KMS-11 (cell line): Measurements from ENCODE around the gene CDKN3.
"Not testable (repeated sequence)": the region's sequence is repeated elsewhere in the genome, so short reads cannot be mapped to it uniquely, and the experiment has no call there.

Experiments
- H2AFZ ChIP-seq: fragments of 200-600 bp; sonication (generic); 2 replicates; pipeline ENCODE4 v1.6.1; 2016; ENCODE audit warnings: antibody characterized with exemption, mixed run types, low read depth
- H3K27ac ChIP-seq: fragments of 200-600 bp; sonication (generic); 2 replicates; pipeline ENCODE4 v1.6.1; 2016; ENCODE audit warnings: mild to moderate bottlenecking, mixed run types
- H3K27me3 ChIP-seq: fragments of 200-600 bp; sonication (generic); 2 replicates; pipeline ENCODE4 v1.6.1; 2017; ENCODE audit warnings: mild to moderate bottlenecking, low read depth, mixed run types, moderate library complexity; ENCODE audit not compliant: insufficient read depth
- H3K36me3 ChIP-seq: fragments of 200-600 bp; sonication (generic); 2 replicates; pipeline ENCODE4 v1.6.1; 2017; ENCODE audit warnings: mild to moderate bottlenecking, mixed run types; ENCODE audit not compliant: insufficient read depth
- H3K4me1 ChIP-seq: fragments of 200-600 bp; sonication (generic); 2 replicates; pipeline ENCODE4 v1.6.1; 2016; ENCODE audit warnings: mild to moderate bottlenecking, low read depth, mixed run types; ENCODE audit not compliant: poor library complexity, severe bottlenecking
- H3K4me2 ChIP-seq: fragments of 200-600 bp; sonication (generic); 2 replicates; pipeline ENCODE4 v1.7.0; 2016; ENCODE audit warnings: mild to moderate bottlenecking, mixed run types
- H3K4me3 ChIP-seq: fragments of 200-600 bp; sonication (generic); IDR thresholded peaks from 2 replicates; pipeline ENCODE4 v1.6.1; 2017; ENCODE audit warnings: low read depth, low read length, mixed read lengths; ENCODE audit not compliant: insufficient read depth
- H3K79me2 ChIP-seq: fragments of 200-600 bp; sonication (generic); 2 replicates; pipeline ENCODE4 v1.6.1; 2016; ENCODE audit warnings: low read depth, mixed run types; ENCODE audit not compliant: insufficient read depth
- H3K9ac ChIP-seq: fragments of 200-600 bp; sonication (generic); 2 replicates; pipeline ENCODE4 v1.6.1; 2016; ENCODE audit warnings: mild to moderate bottlenecking, mixed run types
- H4K20me1 ChIP-seq: fragments of 200-600 bp; sonication (generic); 2 replicates; pipeline ENCODE4 v1.6.1; 2016; ENCODE audit warnings: mild to moderate bottlenecking, mixed run types; ENCODE audit not compliant: insufficient read depth
- TF ChIP-seq, protein P1 (sequence below): fragments of 200-600 bp; sonication (generic); conservative IDR thresholded peaks from 2 replicates; pipeline ENCODE4 v1.6.1; 2017; ENCODE audit warnings: low read depth, mild to moderate bottlenecking, antibody characterized with exemption, low read length, moderate library complexity, mixed read lengths

Gene CDKN3

DNA sequence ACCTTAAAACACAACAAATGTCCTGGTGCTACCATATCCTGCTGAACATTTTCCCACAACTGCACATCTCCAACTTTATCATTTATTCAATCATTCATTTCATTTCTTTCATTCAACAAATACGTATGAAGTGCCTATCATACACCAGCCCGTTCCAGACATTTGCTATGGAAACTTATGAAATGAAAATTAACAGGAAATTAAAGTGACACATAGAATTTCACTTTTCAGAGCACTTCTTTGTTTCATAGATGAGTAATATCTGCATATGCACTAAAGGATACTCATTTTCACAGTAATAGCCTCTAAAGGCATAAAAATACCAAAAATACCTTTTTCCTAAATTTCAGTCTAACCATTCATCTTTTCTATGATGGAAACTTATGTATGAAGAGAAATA lies 31.7 kb downstream of the CDKN3 start:
- no peaks in the 10 kb centered on the region for H3K27me3 ChIP-seq
- TF ChIP-seq, protein P1, sequence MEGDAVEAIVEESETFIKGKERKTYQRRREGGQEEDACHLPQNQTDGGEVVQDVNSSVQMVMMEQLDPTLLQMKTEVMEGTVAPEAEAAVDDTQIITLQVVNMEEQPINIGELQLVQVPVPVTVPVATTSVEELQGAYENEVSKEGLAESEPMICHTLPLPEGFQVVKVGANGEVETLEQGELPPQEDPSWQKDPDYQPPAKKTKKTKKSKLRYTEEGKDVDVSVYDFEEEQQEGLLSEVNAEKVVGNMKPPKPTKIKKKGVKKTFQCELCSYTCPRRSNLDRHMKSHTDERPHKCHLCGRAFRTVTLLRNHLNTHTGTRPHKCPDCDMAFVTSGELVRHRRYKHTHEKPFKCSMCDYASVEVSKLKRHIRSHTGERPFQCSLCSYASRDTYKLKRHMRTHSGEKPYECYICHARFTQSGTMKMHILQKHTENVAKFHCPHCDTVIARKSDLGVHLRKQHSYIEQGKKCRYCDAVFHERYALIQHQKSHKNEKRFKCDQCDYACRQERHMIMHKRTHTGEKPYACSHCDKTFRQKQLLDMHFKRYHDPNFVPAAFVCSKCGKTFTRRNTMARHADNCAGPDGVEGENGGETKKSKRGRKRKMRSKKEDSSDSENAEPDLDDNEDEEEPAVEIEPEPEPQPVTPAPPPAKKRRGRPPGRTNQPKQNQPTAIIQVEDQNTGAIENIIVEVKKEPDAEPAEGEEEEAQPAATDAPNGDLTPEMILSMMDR: no peak

DNA sequence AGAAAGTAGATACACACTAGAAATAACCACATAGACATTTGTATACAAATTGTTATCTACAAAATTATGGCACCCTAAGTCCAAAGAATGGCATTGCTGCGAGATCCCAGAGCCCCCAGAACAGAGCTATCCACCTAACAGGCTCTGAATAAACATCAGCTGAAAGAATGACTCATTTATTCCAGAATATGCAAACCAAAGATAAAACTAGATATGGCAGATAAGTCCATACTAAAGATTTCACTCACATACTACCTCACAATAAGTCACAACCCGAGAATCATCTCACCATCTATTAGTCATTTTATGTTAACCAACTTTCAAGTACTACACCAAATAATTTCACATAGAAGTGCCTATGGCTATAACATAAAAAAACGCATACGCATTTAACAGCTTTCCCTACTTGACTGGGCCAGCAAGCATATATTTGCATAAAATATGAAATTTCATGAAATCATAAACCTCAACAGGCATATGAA lies 38.7 kb downstream of the CDKN3 start:
- no peaks in the 10 kb centered on the region for H4K20me1 ChIP-seq
- H3K27ac ChIP-seq: no peak overlapping the region
- H3K27me3 ChIP-seq: no peaks in the 10 kb centered on the region
- H3K4me2 ChIP-seq: no peak overlapping the region
- peaks cover 54% of the 10 kb centered on the region for H3K79me2 ChIP-seq
- no peak overlapping the region for H3K9ac ChIP-seq
- H3K4me1 ChIP-seq: peaks cover 20% of the 10 kb centered on the region
- H3K36me3 ChIP-seq: no peaks in the 10 kb centered on the region
- TF ChIP-seq, protein P1: no peak
- H2AFZ ChIP-seq: no peak overlapping the region
- no peak overlapping the region for H3K4me3 ChIP-seq

More for the DNA sequence above, 31.7 kb downstream of the CDKN3 start:
- H3K4me3 ChIP-seq: no peak overlapping the region
- no peaks in the 10 kb centered on the region for H4K20me1 ChIP-seq
- H2AFZ ChIP-seq: no peak overlapping the region
- no peak overlapping the region for H3K27ac ChIP-seq
- no peak overlapping the region for H3K4me2 ChIP-seq
- no peaks in the 10 kb centered on the region for H3K79me2 ChIP-seq
- H3K9ac ChIP-seq: no peak overlapping the region
- no peaks in the 10 kb centered on the region for H3K4me1 ChIP-seq
- H3K36me3 ChIP-seq: no peaks in the 10 kb centered on the region

DNA sequence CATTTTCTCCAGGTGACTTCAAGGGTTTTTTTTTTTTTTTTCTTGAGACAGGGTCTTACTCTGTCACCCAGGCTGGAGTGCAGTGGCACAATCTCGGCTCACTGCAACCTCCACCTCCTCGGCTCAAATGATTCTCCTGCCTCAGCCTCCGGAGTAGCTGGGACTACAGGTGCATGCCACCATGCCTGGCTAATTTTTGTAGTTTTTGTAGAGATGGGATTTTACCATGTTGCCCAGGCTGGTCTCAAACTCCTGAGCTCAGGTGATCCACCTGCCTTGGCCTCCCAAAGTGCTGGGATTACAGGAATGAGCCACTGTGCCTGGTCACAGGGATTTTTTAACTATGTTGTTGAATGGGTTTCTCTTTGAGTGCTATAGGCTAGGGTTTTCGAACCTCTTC lies 41.1 kb downstream of the CDKN3 start:
- H2AFZ ChIP-seq, H3K4me3 ChIP-seq, H3K4me2 ChIP-seq, H3K27me3 ChIP-seq, H4K20me1 ChIP-seq, H3K36me3 ChIP-seq, H3K27ac ChIP-seq, H3K9ac ChIP-seq: not testable (repeated sequence)
- Histone ChIP-seq H3K79me2 (peaks cover 54% of the 10 kb centered on the region), H3K4me1 (peaks cover 26% of the 10 kb centered on the region)

DNA sequence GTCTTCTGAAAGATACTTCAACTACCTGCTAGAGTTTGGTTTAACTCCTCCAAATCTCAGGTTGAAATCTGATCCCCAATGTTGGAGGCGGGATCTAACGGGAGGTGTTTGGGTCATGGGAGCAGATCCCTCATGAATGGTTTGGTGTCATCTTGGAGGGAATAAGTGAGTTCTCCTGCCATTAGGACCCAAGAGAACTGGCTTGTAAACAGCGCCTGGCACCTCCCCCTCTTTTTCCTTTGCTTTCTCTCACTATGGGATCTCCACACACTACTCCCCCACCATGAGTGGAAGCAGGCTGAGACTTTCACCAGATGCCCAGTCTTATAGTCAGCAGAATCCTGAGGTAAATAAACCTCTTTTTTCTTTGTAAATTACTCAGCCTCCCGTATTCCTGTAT lies 41.9 kb downstream of the CDKN3 start:
- Histone ChIP-seq H3K27me3 (no peaks in the 10 kb centered on the region), H4K20me1 (no peaks in the 10 kb centered on the region), H3K4me1 (peaks cover 26% of the 10 kb centered on the region), H3K36me3 (no peaks in the 10 kb centered on the region), H3K9ac (no peak overlapping the region), H3K4me3 (no peak overlapping the region), H2AFZ (no peak overlapping the region), H3K27ac (no peak overlapping the region), H3K79me2 (peaks cover 54% of the 10 kb centered on the region), H3K4me2 (no peak overlapping the region)
- TF ChIP-seq, protein P1: no peak

DNA sequence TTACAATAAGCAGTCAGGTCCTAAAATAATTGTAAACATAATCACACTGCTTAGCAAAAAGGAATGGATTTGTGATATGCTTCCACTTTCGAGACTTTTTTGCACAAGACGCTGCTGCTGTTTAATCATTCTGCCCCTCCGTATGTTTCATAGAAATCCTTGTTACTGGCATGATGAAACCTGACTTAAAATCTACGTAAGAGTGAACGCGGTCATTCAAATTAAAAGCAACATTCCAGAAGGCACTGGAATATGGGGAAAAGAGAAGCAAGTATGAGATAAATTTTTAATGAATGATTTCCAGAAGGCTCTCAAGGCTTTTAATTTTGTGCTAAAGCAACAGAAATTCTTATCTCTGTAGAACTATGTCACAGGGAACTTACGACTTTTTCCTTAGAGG lies 43.2 kb downstream of the CDKN3 start:
- no peaks in the 10 kb centered on the region for H3K36me3 ChIP-seq
- H3K27ac ChIP-seq: no peak overlapping the region; the same call in 1 of the 2 replicates
- peaks cover 50% of the 10 kb centered on the region for H3K79me2 ChIP-seq
- peaks cover 21% of the 10 kb centered on the region for H3K4me1 ChIP-seq
- H3K4me3 ChIP-seq: no peak overlapping the region
- H4K20me1 ChIP-seq: no peaks in the 10 kb centered on the region
- peak overlapping the region; percentile 71 for H3K4me2 ChIP-seq
- no peak overlapping the region for H2AFZ ChIP-seq
- TF ChIP-seq, protein P1: no peak
- H3K9ac ChIP-seq: peak overlapping the region; percentile 62; the same call in 1 of the 2 replicates
- H3K27me3 ChIP-seq: no peaks in the 10 kb centered on the region
